ENCODE data around the gene GCNT4. TPM values are rescaled to one million over a fixed set of nuclear protein-coding genes. Genes with fewer than 3 reads are reported as not detected.

GCNT4 gene, protein sequence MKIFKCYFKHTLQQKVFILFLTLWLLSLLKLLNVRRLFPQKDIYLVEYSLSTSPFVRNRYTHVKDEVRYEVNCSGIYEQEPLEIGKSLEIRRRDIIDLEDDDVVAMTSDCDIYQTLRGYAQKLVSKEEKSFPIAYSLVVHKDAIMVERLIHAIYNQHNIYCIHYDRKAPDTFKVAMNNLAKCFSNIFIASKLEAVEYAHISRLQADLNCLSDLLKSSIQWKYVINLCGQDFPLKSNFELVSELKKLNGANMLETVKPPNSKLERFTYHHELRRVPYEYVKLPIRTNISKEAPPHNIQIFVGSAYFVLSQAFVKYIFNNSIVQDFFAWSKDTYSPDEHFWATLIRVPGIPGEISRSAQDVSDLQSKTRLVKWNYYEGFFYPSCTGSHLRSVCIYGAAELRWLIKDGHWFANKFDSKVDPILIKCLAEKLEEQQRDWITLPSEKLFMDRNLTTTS
- total RNA-seq (ENCODE audit: low replicate concordance), result 1.9 and 2.7 TPM in 2 replicates

GRCh38 chr5:75052192-75053053 is at the start of gene GCNT4:
GCNT4 (minus strand) TSS chr5:75052558; CDS start chr5:75030037, 22,521 bp downstream.

Other genes starting within 250 kb of the GCNT4 start
- gene FAM169A, start 186.2 kb downstream of the GCNT4 start, total RNA-seq (ENCODE audit: low replicate concordance), result under 0.01 and 0.60 TPM in 2 replicates
- 0.08 and 0.12 TPM in 2 replicates for gene ANKRD31, start 184.3 kb upstream of the GCNT4 start, total RNA-seq (ENCODE audit: low replicate concordance)